SIG-M5 (cell line): ENCODE measurements around the gene OR2F1.
"Not testable (repeated sequence)": the region's sequence is repeated elsewhere in the genome, so short reads cannot be mapped to it uniquely, and the experiment has no call there.

ENCODE experiments used
- DNase-seq: peaks from one replicate; lab custom pipeline; 2025; lab: John Stamatoyannopoulos, UW

OR2F1 gene

DNA sequence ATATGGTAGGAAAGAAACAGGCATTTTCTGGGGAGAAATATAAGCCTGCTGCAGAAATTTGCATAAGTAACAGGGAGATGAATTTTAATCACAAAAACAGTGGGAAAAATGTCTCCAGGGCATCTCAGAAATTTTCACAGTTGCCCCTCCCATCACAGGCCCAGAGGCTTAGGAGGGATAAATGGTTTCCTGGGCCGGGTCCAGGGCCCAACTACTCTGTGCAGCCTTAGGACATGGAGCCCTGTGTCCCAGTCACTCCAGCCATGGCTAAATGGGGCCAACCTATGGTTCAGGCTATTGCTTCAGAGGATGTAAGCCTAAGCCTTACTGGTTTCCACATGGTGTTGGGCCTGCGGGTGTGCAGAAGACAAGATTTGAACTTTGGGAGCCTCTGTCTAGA is 54.7 kb downstream of the OR2F1 start:
- DNase-seq = no peak

DNA sequence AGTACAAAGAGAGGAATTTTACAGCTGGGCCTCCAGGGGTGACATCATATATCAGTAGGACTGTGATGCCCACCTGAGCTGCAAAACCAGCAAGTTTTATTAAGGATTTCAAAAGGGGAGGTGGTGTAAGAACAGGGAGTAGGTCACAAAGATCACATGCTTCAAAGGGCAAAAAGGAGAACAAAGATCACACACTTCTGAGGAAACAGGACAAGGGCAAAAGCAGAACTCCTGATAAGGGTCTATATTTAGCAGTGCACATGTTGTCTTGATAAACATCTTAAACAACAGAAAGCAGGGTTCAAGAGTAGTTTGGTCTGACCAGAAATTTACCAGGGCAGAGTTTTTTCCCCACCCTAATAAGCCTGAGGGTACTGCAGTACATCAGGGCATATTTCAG is 55.4 kb downstream of the OR2F1 start:
- not testable (repeated sequence) for DNase-seq

DNA sequence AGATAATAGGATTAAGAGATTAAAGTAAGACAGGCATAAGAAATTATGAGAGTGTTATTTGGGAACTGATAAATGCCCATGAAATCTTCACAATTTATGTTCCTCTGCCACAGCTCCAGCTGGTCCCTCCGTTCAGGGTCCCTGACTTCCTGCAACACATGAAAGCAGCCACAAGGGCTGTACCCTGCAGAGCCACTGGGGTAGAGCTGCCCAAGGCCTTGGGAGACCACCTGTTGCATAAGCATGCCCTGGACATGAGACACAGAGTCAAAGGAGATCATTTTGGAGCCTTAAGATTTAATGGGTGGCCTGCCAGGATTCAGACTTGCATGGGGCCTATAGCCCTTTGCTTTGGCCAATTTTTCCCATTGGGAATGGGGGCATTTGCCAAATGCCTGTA is 56.2 kb downstream of the OR2F1 start:
- not testable (repeated sequence) for DNase-seq

DNA sequence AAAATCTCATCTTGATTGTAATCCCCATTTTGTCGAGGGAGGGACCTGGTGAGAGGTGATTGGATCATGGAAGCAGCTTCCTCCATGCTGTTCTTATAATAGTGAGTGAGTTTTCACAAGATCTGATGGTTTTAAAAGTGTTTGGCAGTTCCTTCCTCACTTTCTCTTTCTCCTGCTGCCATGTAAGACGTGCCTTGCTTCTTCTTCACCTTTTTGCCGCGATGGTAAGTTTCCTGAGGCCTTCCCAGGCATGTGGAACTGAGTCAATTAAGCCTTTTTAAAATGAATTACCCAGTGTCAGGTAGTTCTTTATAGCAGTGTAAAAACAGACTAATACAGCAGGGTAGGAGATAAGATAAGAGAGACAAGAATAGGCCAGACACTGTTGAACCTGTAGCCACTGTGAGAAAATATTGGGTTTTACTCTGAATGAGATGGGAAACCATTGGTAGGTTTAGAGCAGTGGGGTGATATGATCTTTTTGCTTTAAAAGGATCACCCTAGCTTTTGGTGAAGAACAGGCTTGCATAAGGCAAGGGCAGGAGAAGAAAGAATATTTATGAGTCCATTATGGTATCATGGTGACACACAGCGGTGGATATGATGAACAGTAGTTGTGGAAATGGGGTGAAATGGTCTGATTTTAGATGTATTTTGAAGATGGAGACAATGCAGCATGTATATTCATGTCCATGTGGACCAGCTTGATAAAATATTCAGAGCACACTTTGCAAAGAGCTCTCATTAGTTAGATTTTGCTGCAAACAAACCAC is 57.0 kb downstream of the OR2F1 start:
- DNase-seq = no peak
